ENCODE results near the gene IQGAP3. TPM values are rescaled to one million over a fixed set of nuclear protein-coding genes. Genes with fewer than 3 reads are reported as not detected.

The IQGAP3 gene
- total and polyA plus RNA-seq, 2 of the 4 experiments (the other 2 are of a cell fraction) = 12.5 to 13.6 TPM

GRCh38 chr1:156493154-156493631 is 79.2 kb downstream of the IQGAP3 start:
- H3K27me3 ChIP-seq (ENCODE audit: control insufficient read depth, insufficient read depth, low read length) = no peaks in the 10 kb centered on the region
- H2BK15ac ChIP-seq (ENCODE audit: low read depth, low read length) = no peak overlapping the region
- no peak overlapping the region for H2AK5ac ChIP-seq (ENCODE audit: low read depth, low read length)
- H3K79me1 ChIP-seq (ENCODE audit: low read depth in 1 of 2, low read length in 2 of 2) = peaks cover 9 to 98% of the 10 kb centered on the region in 2 experiments; a peak in 3 of 4 replicates
- H2BK5ac ChIP-seq (ENCODE audit: low read depth, low read length, poor library complexity, severe bottlenecking) = no peak overlapping the region
- POLR2A ChIA-PET (ENCODE audit: unreplicated experiment) = no interaction called here
- peaks cover 74% of the 10 kb centered on the region for H3K9me1 ChIP-seq (ENCODE audit: insufficient read depth, low read length)
- H3K23ac ChIP-seq (ENCODE audit: low read depth, low read length) = no peak overlapping the region
- BruUV-seq (replicated peaks) = no TSS peak
- no peak overlapping the region for H2AK9ac ChIP-seq (replicated peaks; ENCODE audit: low read depth, low read length, poor library complexity)
- no peaks in the 10 kb centered on the region for H3K9me3 ChIP-seq (ENCODE audit: control insufficient read depth, insufficient read depth, low read length)
- H2BK20ac ChIP-seq (ENCODE audit: low read depth, low read length) = no peak overlapping the region
- no peak overlapping the region for H4K8ac ChIP-seq (ENCODE audit: low read depth in 2 of 2, low read length in 2 of 2)
- H3K36me3 ChIP-seq (ENCODE audit: control insufficient read depth, insufficient read depth, low read length) = peaks cover 5% of the 10 kb centered on the region
- H3K4me2 ChIP-seq (ENCODE audit: low read depth, low read length) = 0 out of 2 replicates have a peak overlapping the region, but pooled peaks have one; percentile 8
- H3K14ac ChIP-seq (replicated peaks; ENCODE audit: low read depth, low read length) = 0 out of 2 replicates have a peak overlapping the region, but pooled peaks have one; percentile 19
- H2BK120ac ChIP-seq (ENCODE audit: low read depth, low read length) = no peak overlapping the region
- H3K18ac ChIP-seq (ENCODE audit: low read depth, low read length) = no peak overlapping the region
- 85% methylated on average over 5 of the region's 11 CpGs; no CpG with 5 or more reads in 1 of the 2 experiments for WGBS, 2 experiments (ENCODE audit: extremely low coverage in 2 of 2, insufficient read length in 1 of 2)
- H4K20me1 ChIP-seq (ENCODE audit: insufficient read depth, low read length) = peaks cover 100% of the 10 kb centered on the region
- H4K91ac ChIP-seq (ENCODE audit: insufficient read depth, low read depth, low read length) = no peak overlapping the region
- no peak overlapping the region for H3K56ac ChIP-seq (ENCODE audit: extremely low read depth, insufficient read depth, low read length)
- H3K4me1 ChIP-seq (ENCODE audit: control insufficient read depth, insufficient read depth, low read length) = peaks cover 71% of the 10 kb centered on the region
- in situ Hi-C loops (cut with MboI; ENCODE audit: low sequenced_read_pairs) (no loop called here), intact Hi-C loops (cut with micrococcal nuclease) (no loop called here), dilution Hi-C loops (cut with HindIII; ENCODE audit: low sequenced_read_pairs, unreplicated experiment) (no loop called here)
- CTCF ChIA-PET = interaction anchor here (0.8 kb wide), 1 partner anchor 13 kb away, joined by 3 read pairs; no protein-coding TSS in a partner anchor
- ATAC-seq (ENCODE audit: low read depth) (no peak), DNase-seq (no peak)
- H3K9ac ChIP-seq (ENCODE audit: low read depth, low read length) = no peak overlapping the region
- no peak overlapping the region for H3K4ac ChIP-seq (ENCODE audit: low read depth, low read length)
- H4K5ac ChIP-seq (ENCODE audit: low read depth, low read length) = no peak overlapping the region
- TF ChIP-seq RAD21 (IDR thresholded peaks at IDR 0.05; ENCODE audit: low read length) (no peak), SMC3 (IDR thresholded peaks at IDR 0.05; ENCODE audit: low read depth, low read length) (no peak), CHD1 (IDR thresholded peaks at IDR 0.05; ENCODE audit: low read depth, low read length) (no peak)
- H3K4me3 ChIP-seq (ENCODE audit: insufficient read depth, low read depth, low read length) = no peak overlapping the region
- no peak overlapping the region for H2AFZ ChIP-seq (replicated peaks; ENCODE audit: low read length, poor library complexity)
- no peak overlapping the region for H3K27ac ChIP-seq (ENCODE audit: insufficient read depth, low read length)
